Measurements from ENCODE around the gene LAMC1.
A peak's percentile ranks its signal among the peaks of the same experiment; 100 is the strongest.

LAMC1 gene

DNA sequence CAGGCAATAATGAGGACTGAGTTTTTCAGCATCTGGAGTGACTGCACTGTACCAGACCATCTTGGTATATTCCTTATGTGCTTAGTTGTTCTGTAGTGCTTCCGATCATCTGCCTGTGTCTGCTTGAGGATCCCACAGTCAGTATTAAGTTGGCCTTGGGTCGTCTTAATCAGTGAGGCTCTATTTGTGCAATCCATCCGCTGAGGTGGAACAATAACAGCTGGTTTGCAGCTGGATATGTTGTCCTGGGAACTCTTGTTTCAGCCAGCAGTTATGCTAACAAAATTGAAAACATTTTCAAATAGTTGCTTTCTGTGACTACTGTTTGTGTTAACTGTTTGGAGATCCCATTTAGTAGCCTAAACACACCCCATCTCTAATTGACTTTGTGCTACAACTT, 73.7 kb downstream of the LAMC1 start:
- Histone ChIP-seq H3K9me3 (no peaks in the 10 kb centered on the region), H3K27ac (peak overlapping the region in 1 of 2 donors; percentile 3), H3K36me3 (no peaks in the 10 kb centered on the region), H3K27me3 (no peaks in the 10 kb centered on the region), H3K4me3 (no peak overlapping the region), H3K4me1 (peaks cover 0 to 80% (median 29%) of the 10 kb centered on the region in 4 donors)
- intact Hi-C loops (cut with DNase I; ENCODE audit: low total_unique reads): no loop called here
- DNase-seq: no peak
- TF ChIP-seq, protein P1, sequence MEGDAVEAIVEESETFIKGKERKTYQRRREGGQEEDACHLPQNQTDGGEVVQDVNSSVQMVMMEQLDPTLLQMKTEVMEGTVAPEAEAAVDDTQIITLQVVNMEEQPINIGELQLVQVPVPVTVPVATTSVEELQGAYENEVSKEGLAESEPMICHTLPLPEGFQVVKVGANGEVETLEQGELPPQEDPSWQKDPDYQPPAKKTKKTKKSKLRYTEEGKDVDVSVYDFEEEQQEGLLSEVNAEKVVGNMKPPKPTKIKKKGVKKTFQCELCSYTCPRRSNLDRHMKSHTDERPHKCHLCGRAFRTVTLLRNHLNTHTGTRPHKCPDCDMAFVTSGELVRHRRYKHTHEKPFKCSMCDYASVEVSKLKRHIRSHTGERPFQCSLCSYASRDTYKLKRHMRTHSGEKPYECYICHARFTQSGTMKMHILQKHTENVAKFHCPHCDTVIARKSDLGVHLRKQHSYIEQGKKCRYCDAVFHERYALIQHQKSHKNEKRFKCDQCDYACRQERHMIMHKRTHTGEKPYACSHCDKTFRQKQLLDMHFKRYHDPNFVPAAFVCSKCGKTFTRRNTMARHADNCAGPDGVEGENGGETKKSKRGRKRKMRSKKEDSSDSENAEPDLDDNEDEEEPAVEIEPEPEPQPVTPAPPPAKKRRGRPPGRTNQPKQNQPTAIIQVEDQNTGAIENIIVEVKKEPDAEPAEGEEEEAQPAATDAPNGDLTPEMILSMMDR (IDR thresholded peaks at IDR 0.05): no peak

DNA sequence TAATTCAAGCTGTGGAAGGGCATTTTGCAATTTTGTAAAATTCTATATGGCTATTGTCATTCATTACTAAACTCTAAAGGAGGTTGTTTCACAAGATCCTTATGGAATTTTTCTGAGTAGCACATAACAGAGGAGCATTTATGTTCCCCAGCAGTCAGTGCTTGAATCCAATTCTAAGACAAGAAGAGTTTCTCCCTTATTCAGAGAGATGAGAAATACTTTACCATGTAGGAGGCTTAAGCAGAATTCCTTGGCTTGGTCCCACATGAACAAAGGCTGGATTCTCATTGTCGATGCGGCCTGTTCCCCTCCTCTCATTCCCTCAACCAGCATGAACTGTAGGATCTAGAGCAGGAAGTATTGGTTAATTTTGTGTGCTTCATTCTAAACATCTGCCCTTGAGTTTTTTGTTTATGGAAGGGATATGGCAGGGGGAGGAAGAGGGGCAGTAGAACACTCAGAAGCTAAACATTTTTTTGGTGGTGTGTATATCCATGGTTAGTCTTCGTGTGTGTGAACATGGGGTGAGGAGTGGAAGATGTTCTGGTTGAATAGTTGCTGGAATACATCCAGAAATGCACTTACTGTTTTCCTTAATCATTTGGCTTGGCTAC, 74.3 kb downstream of the LAMC1 start:
- Histone ChIP-seq H3K36me3 (no peaks in the 10 kb centered on the region), H3K9me3 (no peaks in the 10 kb centered on the region), H3K4me3 (no peak overlapping the region), H3K27me3 (no peaks in the 10 kb centered on the region), H3K27ac (peak overlapping the region in 1 of 2 donors; percentile 3), H3K4me1 (peaks cover 0 to 80% (median 30%) of the 10 kb centered on the region in 4 donors)
- intact Hi-C loops (cut with DNase I; ENCODE audit: low total_unique reads): no loop called here
- DNase-seq: no peak
- TF ChIP-seq, protein P1 (IDR thresholded peaks at IDR 0.05): no peak

DNA sequence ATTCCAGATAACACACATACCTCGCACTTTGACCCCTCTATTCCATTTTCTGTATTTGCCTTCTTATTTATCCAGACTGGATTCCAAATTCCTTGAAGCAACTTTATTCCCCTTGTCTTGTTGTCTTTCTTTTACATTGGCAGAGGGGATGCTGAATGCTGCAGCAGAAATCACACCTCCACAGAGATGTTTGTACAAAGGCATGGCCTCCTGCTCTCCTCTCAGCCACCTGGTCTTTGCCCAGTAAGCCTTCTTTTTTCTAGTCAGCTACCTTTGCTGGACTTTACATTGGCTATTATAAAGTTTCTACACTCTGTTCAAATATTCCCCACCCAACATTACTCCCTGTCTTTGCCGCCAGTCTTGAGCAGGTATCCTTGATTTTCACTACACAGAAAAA, 75.1 kb downstream of the LAMC1 start:
- H3K4me1 ChIP-seq: peaks cover 0 to 79% (median 30%) of the 10 kb centered on the region in 4 donors

DNA sequence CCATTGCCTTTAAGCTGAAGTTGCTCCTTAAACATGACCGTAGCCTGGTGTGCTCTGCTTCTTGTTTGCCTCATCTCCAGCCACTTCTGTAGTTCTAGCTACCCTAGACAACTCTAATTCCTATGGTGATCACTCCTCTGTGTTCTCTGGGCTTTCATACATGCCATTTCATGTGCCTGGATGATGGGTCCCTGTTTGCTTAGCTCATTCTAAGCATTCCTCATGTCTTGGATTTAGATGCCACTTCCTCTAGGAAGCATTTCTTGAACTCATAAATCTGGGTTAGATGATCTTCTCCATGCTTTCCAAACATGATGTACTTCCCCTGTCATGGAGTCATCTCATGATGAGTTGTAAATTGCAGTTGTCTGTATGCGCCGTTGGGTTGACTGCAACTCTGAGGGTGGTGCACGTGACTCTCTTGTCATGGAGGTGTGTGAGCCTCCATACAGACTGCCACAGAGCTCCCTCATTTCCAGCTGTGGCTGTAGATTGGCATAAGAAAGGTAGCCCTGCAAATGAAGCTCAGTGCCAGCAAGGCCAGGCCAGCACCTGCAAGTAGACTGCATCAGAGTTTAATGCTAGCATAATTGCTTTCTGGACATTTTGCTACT, 77.2 kb downstream of the LAMC1 start:
- no peak for DNase-seq
- intact Hi-C loops (cut with DNase I; ENCODE audit: low total_unique reads): loop anchor here (10.0 kb wide), 1 partner anchor 136 kb away; no protein-coding TSS in a partner anchor
- Histone ChIP-seq H3K4me3 (no peak overlapping the region), H3K9me3 (no peaks in the 10 kb centered on the region), H3K27me3 (no peaks in the 10 kb centered on the region), H3K4me1 (peaks cover 0 to 82% (median 33%) of the 10 kb centered on the region in 4 donors), H3K36me3 (peaks cover 10 to 16% (median 16%) of the 10 kb centered on the region in 3 donors), H3K27ac (no peak overlapping the region)
- TF ChIP-seq, protein P1 (IDR thresholded peaks at IDR 0.05): no peak

More for the DNA sequence above, 75.1 kb downstream of the LAMC1 start:
- Histone ChIP-seq H3K36me3 (peaks cover 1 to 2% (median 2%) of the 10 kb centered on the region in 3 donors), H3K27ac (no peak overlapping the region), H3K4me3 (no peak overlapping the region), H3K27me3 (no peaks in the 10 kb centered on the region), H3K9me3 (no peaks in the 10 kb centered on the region)
- intact Hi-C loops (cut with DNase I; ENCODE audit: low total_unique reads): no loop called here
- no peak for DNase-seq
- TF ChIP-seq, protein P1 (IDR thresholded peaks at IDR 0.05): no peak

DNA sequence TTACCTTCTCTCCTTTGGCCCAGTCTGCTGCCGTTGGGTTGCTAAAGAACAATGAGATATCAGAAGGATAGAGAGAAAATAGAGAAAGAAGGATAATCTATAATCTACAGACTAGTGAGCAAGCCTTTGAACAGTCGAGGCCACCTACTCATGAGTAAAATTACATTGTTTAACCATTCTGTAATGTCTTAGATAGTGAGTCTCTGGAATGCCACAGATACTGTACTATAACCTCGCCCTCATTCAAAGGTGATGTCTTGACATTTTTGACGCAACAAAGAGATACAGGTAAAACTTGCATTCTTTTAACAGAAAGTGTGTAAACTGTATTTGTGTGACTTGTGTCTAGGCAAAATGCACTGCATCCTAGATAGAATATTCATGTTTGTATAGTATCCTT, 77.9 kb downstream of the LAMC1 start:
- Histone ChIP-seq H3K9me3 (no peaks in the 10 kb centered on the region), H3K4me3 (no peak overlapping the region), H3K4me1 (peaks cover 0 to 88% (median 37%) of the 10 kb centered on the region in 4 donors), H3K36me3 (peaks cover 10 to 16% (median 16%) of the 10 kb centered on the region in 3 donors), H3K27ac (no peak overlapping the region), H3K27me3 (no peaks in the 10 kb centered on the region)
- no peak for DNase-seq
- intact Hi-C loops (cut with DNase I; ENCODE audit: low total_unique reads): loop anchor here (10.0 kb wide), 1 partner anchor 136 kb away; no protein-coding TSS in a partner anchor
- TF ChIP-seq, protein P1 (IDR thresholded peaks at IDR 0.05): no peak

Data from tibial artery (tissue), 4 donors.